CD4-positive, alpha-beta T cell (primary cell): ENCODE data around the gene NR3C2. TPM values are rescaled to one million over a fixed set of nuclear protein-coding genes. Genes with fewer than 3 reads are reported as not detected.

Experiments
- ATAC-seq: fragments of 200-7000 bp; cut with Tn5 transposase; one replicate; pipeline ENCODE4 v1.10.0; 2022; ENCODE audit warnings: mild to moderate bottlenecking; ENCODE audit not compliant: poor library complexity
- CTCF ChIA-PET: fragments of 350-600 bp; sonication (Branson Sonifier 250); formaldehyde crosslinking; loops from one replicate; lab custom pipeline; 2021; ENCODE audit warnings: antibody characterized with exemption, inconsistent platforms; lab: Charles Lee
- POLR2A ChIA-PET: fragments of 350-600 bp; sonication (Branson Sonifier 250); formaldehyde crosslinking; loops from one replicate; lab custom pipeline; 2021; ENCODE audit warnings: antibody characterized with exemption, inconsistent platforms; lab: Charles Lee
- DNase-seq, 14 experiments: peaks; one replicate each; pipeline ENCODE4 v3.0.0-alpha.2; 2013 to 2020; ENCODE audit warnings: mixed read lengths in 2 of 14
- H3K27ac ChIP-seq, 2 donors: one replicate each; pipeline versions ENCODE4 v1.5.1 to v1.7.0; 2013; ENCODE audit warnings: low read length in 2 of 2, low read depth in 1 of 2, mild to moderate bottlenecking in 1 of 2
- H3K27me3 ChIP-seq, 2 experiments: 1 replicate in 1 of 2; 2 replicates in 1 of 2; pipeline versions ENCODE4 v1.6.1 to v1.7.0; 2013; ENCODE audit warnings: low read length in 2 of 2, control low read depth in 1 of 2, mild to moderate bottlenecking in 1 of 2, moderate library complexity in 1 of 2; ENCODE audit not compliant: insufficient read depth in 2 of 2, control insufficient read depth in 1 of 2
- H3K36me3 ChIP-seq: one replicate; pipeline ENCODE4 v1.6.1; 2013; ENCODE audit warnings: low read length, control low read depth; ENCODE audit not compliant: insufficient read depth
- H3K4me1 ChIP-seq: one replicate; pipeline ENCODE4 v1.6.1; 2013; ENCODE audit warnings: low read length, control low read depth; ENCODE audit not compliant: insufficient read depth
- H3K4me3 ChIP-seq: one replicate; pipeline ENCODE4 v1.5.1; 2013; ENCODE audit warnings: mild to moderate bottlenecking, low read length, moderate library complexity
- H3K9me3 ChIP-seq, 2 experiments: 1 replicate in 1 of 2; 2 replicates in 1 of 2; pipeline versions ENCODE4 v1.6.1 to v1.7.0; 2013; ENCODE audit warnings: low read length in 2 of 2, mild to moderate bottlenecking in 2 of 2, control low read depth in 1 of 2, moderate library complexity in 1 of 2; ENCODE audit not compliant: control insufficient read depth in 1 of 2, insufficient read depth in 1 of 2
- H3K27ac Mint-ChIP-seq: one replicate; pipeline ENCODE4 v1.8.0; 2020; ENCODE audit warnings: mixed read lengths
- H3K27me3 Mint-ChIP-seq: one replicate; pipeline ENCODE4 v1.8.0; 2021; ENCODE audit warnings: mixed read lengths
- H3K36me3 Mint-ChIP-seq: one replicate; pipeline ENCODE4 v1.8.0; 2021; ENCODE audit warnings: low read depth, mixed read lengths
- H3K4me1 Mint-ChIP-seq: one replicate; pipeline ENCODE4 v1.8.0; 2021; ENCODE audit warnings: low read depth, mixed read lengths
- H3K4me3 Mint-ChIP-seq: one replicate; pipeline ENCODE4 v1.8.0; 2020; ENCODE audit warnings: mild to moderate bottlenecking, mixed read lengths
- H3K9me3 Mint-ChIP-seq: one replicate; pipeline ENCODE4 v1.8.0; 2020; ENCODE audit warnings: mixed read lengths
- CTCF ChIP-seq: fragments of 200-600 bp; IDR thresholded peaks from one replicate; pipeline ENCODE4 v1.8.0; 2022; ENCODE audit warnings: antibody characterized with exemption, mild to moderate bottlenecking
- intact Hi-C, 2 experiments: fragments of 100-400 bp; cut with DNase I in 1 of 2; cut with micrococcal nuclease in 1 of 2; formaldehyde crosslinking; loops; one replicate each; pipeline versions ENCODE4 v1.15.1 to v1.9.0; 2023 to 2025; cut with DNase I, micrococcal nuclease
- total RNA-seq, 174 experiments: library from RNA in 2 of 174; stranded (reverse) in 2 of 174; gene quantifications; one replicate each; pipeline ENCODE4 v1.2.3 and lab custom pipeline; 2021 to 2026

The NR3C2 gene
- total RNA-seq, 2 experiments from 2014 or later = 31.6 to 35.0 TPM

GRCh38 chr4:148270630-148271029 lies 171.6 kb downstream of the NR3C2 start:
- Histone ChIP-seq H3K27me3 (no peaks in the 10 kb centered on the region), H3K4me1 (no peaks in the 10 kb centered on the region), H3K9me3 (no peaks in the 10 kb centered on the region), H3K4me3 (no peak overlapping the region), H3K36me3 (no peaks in the 10 kb centered on the region), H3K27ac (no peak overlapping the region)
- H3K36me3 Mint-ChIP-seq = no peaks in the 10 kb centered on the region
- POLR2A ChIA-PET = no interaction called here
- intact Hi-C loops = no loop called here
- H3K27me3 Mint-ChIP-seq = no peaks in the 10 kb centered on the region
- TF ChIP-seq CTCF = no peak
- no peak for DNase-seq
- CTCF ChIA-PET = interaction anchor here (0.9 kb wide), 1 partner anchor 42 kb away, joined by 3 read pairs; no protein-coding TSS in a partner anchor
- no peak overlapping the region for H3K4me3 Mint-ChIP-seq
- ATAC-seq = no peak
- H3K4me1 Mint-ChIP-seq = peaks cover 37% of the 10 kb centered on the region
- H3K27ac Mint-ChIP-seq = no peak overlapping the region
- H3K9me3 Mint-ChIP-seq = no peaks in the 10 kb centered on the region

- intact Hi-C loops = no loop called here
- no peak for ATAC-seq
- H3K27me3 ChIP-seq = no peaks in the 10 kb centered on the region
- no peaks in the 10 kb centered on the region for H3K36me3 ChIP-seq
- CTCF ChIA-PET = interaction anchor here (0.6 to 1.2 kb wide), 2 partner anchors 11 to 501 kb away, joined by 3 read pairs; no protein-coding TSS in a partner anchor
- Mint-ChIP-seq H3K9me3 (no peaks in the 10 kb centered on the region), H3K36me3 (no peaks in the 10 kb centered on the region), H3K27me3 (no peaks in the 10 kb centered on the region), H3K4me1 (peaks cover 32% of the 10 kb centered on the region), H3K4me3 (no peak overlapping the region), H3K27ac (no peak overlapping the region)
- H3K27ac ChIP-seq = no peak overlapping the region
- no peak for TF ChIP-seq CTCF
- no peaks in the 10 kb centered on the region for H3K4me1 ChIP-seq
- POLR2A ChIA-PET = no interaction called here
- DNase-seq = no peak
- H3K4me3 ChIP-seq = no peak overlapping the region
- no peaks in the 10 kb centered on the region for H3K9me3 ChIP-seq
Observed at GRCh38 chr4:148268835-148269234, 173.4 kb downstream of the NR3C2 start.

GRCh38 chr4:148266921-148267320 lies 175.3 kb downstream of the NR3C2 start:
- H3K27me3 ChIP-seq = no peaks in the 10 kb centered on the region
- no peak for TF ChIP-seq CTCF
- Mint-ChIP-seq H3K4me1 (peaks cover 28% of the 10 kb centered on the region), H3K9me3 (no peaks in the 10 kb centered on the region), H3K4me3 (no peak overlapping the region), H3K27me3 (no peaks in the 10 kb centered on the region), H3K36me3 (peaks cover 5% of the 10 kb centered on the region), H3K27ac (no peak overlapping the region)
- DNase-seq (no peak), ATAC-seq (no peak)
- H3K9me3 ChIP-seq = no peaks in the 10 kb centered on the region
- POLR2A ChIA-PET = no interaction called here
- CTCF ChIA-PET = no interaction called here
- intact Hi-C loops = no loop called here
- H3K4me1 ChIP-seq = no peaks in the 10 kb centered on the region
- no peak overlapping the region for H3K4me3 ChIP-seq
- H3K27ac ChIP-seq = no peak overlapping the region
- H3K36me3 ChIP-seq = no peaks in the 10 kb centered on the region
